Left lung (tissue), 10 donors: ENCODE data around the gene ZBTB12. TPM values are rescaled to one million over a fixed set of nuclear protein-coding genes. Genes with fewer than 3 reads are reported as not detected.

Experiments used
- ATAC-seq: fragments of 200-7000 bp; cut with Tn5 transposase; one replicate; pipeline ENCODE4 v1.9.1; 2020; ENCODE audit warnings: moderate library complexity
- DNase-seq, 4 donors: peaks; one replicate each; pipeline ENCODE4 v3.0.0-alpha.2; 2013 to 2020
- H3K27ac ChIP-seq, 2 donors: fragments of 200-600 bp; sonication (generic) in 1 of 2; one replicate each; pipeline versions ENCODE4 v1.5.0 to v1.8.0; 2020 to 2021
- H3K27me3 ChIP-seq, 2 donors: fragments of 200-600 bp; sonication (generic) in 1 of 2; one replicate each; pipeline versions ENCODE4 v1.5.0 to v1.8.0; 2020 to 2021
- H3K36me3 ChIP-seq, 2 donors: fragments of 200-600 bp; sonication (generic) in 1 of 2; one replicate each; pipeline versions ENCODE4 v1.5.0 to v1.8.0; 2020 to 2021
- H3K4me1 ChIP-seq, 2 donors: fragments of 200-600 bp; one replicate each; pipeline ENCODE4 v1.8.0; 2021
- H3K4me3 ChIP-seq, 2 donors: fragments of 200-600 bp; sonication (generic) in 1 of 2; one replicate each; pipeline versions ENCODE4 v1.5.0 to v1.8.0; 2020 to 2021; ENCODE audit warnings: mild to moderate bottlenecking in 1 of 2
- H3K9me3 ChIP-seq, 2 donors: fragments of 200-600 bp; sonication (generic) in 1 of 2; one replicate each; pipeline versions ENCODE4 v1.5.0 to v1.8.0; 2020 to 2021
- CTCF ChIP-seq, 2 donors: fragments of 200-600 bp; sonication (generic) in 1 of 2; IDR thresholded peaks; one replicate each; pipeline versions ENCODE4 v1.5.0 to v1.8.0; 2021; ENCODE audit warnings: antibody characterized with exemption in 2 of 2
- intact Hi-C, 2 donors: fragments of 100-400 bp; cut with DNase I; formaldehyde crosslinking; loops; one replicate each; pipeline versions ENCODE4 v1.11.2 to v1.14.2; 2022
- polyA plus RNA-seq, 6 donors: library from polyadenylated mRNA; unstranded; fragments of 120-200 nt; gene quantifications; one replicate each; pipeline ENCODE4 v1.2.1, GENCODE V29; 2013; ENCODE audit not compliant: insufficient read length in 6 of 6
- total RNA-seq, 2 donors: library from RNA; stranded (reverse); fragmentation: NEBNext Ultra II Directional; extraction: Animal tissue kit (Norgen Biotek cat#: 25700); gene quantifications; one replicate each; pipeline ENCODE4 v1.2.1, GENCODE V29; 2021
- donor health status: DM: no; HTN: yes; CAD: no.
- donor health status: DM: no; HTN: no; CAD: no.

Gene ZBTB12
- total and polyA plus RNA-seq, 8 donors, result 4.8 to 23.4 (median 21.8) TPM

DNA sequence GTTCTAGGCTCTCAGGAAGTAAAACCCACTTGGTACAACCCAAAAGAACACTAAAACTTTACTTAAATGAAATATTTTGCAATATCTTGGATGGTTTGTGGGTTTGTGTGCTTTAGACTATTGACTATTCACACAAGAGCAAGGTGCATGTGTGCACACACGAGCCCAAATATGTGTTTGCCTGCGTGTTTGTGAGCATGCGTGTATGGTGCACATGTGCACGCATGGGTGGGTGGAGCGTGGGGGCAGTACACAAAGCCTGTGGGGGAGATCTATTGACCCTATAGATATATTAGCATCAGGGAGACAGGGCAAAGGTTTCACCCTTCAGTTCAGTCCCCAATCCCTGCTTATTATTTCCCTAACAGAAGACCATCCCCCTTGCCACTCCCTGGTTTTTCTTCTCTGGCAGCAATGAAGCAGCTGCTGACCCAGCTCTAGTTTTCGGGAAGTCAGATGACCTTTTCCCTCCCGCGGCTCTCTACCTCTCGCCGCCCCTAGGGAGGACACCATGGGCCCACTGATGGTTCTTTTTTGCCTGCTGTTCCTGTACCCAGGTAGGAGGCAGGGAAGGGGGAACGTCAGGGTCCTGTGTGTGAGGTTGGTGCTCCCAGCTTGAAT, 25.5 kb upstream of the ZBTB12 start, which contains the start of gene C2:
TSS of gene C2 (plus strand) at position 476 of the 621 bp plus-strand sequence. CDS start at position 512, 36 bp downstream.
- H3K4me3 ChIP-seq, result peak within 1 kb of the TSS; percentile 18 to 44
- no peaks in the 10 kb centered on the region for H3K36me3 ChIP-seq
- peak in 1 of 4 donors; percentile 40 for DNase-seq
- H3K27me3 ChIP-seq, result no peaks in the 10 kb centered on the region
- intact Hi-C loops, result no loop called here
- no peaks in the 10 kb centered on the region for H3K9me3 ChIP-seq
- H3K27ac ChIP-seq, result peak within 1 kb of the TSS; percentile 59 to 66
- peaks cover 0 to 18% of the 10 kb centered on the region in 2 donors for H3K4me1 ChIP-seq
- TF ChIP-seq CTCF (IDR thresholded peaks at IDR 0.05), result no peak
- peak; percentile 74 for ATAC-seq

DNA sequence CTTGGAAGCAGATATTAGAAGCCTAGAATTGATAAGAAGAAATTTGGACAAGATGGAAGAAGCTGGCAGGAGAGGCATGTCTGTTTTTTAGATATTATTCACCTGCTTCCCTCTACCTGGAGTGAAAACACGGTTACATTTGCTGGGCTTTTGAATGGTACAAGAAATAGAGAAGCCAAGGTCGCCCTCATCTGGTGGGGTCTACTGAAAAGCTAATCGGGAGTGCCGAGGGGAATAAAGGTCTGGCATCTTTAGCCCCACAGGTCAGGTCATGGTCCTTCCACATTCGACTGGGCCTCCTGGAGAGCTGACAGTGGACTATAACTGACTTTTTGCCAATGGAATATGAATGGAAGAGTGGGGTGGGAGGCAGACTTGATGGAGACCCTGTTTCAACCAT, 21.1 kb upstream of the ZBTB12 start:
- Histone ChIP-seq H3K27ac (no peak overlapping the region), H3K27me3 (no peaks in the 10 kb centered on the region), H3K36me3 (no peaks in the 10 kb centered on the region), H3K9me3 (no peaks in the 10 kb centered on the region), H3K4me1 (peaks cover 0 to 16% of the 10 kb centered on the region in 2 donors), H3K4me3 (no peak overlapping the region)
- ATAC-seq (peak; percentile 12), DNase-seq (no peak)
- intact Hi-C loops, result no loop called here
- TF ChIP-seq CTCF (IDR thresholded peaks at IDR 0.05), result peak in 1 of 2 donors; percentile 14

GRCh38 chr6:31920811-31921210, 18.9 kb upstream of the ZBTB12 start:
- no peak for DNase-seq

GRCh38 chr6:31919624-31920303, 17.9 kb upstream of the ZBTB12 start:
- no peak for DNase-seq
- H3K36me3 ChIP-seq, result no peaks in the 10 kb centered on the region
- H3K27me3 ChIP-seq, result no peaks in the 10 kb centered on the region
- no peak overlapping the region for H3K4me3 ChIP-seq
- intact Hi-C loops, result no loop called here
- H3K4me1 ChIP-seq, result peaks cover 0 to 11% of the 10 kb centered on the region in 2 donors
- H3K27ac ChIP-seq, result peak overlapping the region in 1 of 2 donors; percentile 35
- TF ChIP-seq CTCF (IDR thresholded peaks at IDR 0.05), result no peak
- ATAC-seq, result peak; percentile 8
- no peaks in the 10 kb centered on the region for H3K9me3 ChIP-seq

More at GRCh38 chr6:31920811-31921210, 18.9 kb upstream of the ZBTB12 start:
- peak; percentile 91 for ATAC-seq
- Histone ChIP-seq H3K4me1 (peaks cover 0 to 11% of the 10 kb centered on the region in 2 donors), H3K9me3 (no peaks in the 10 kb centered on the region), H3K4me3 (no peak overlapping the region), H3K27me3 (no peaks in the 10 kb centered on the region), H3K27ac (peak overlapping the region in 1 of 2 donors; percentile 35), H3K36me3 (no peaks in the 10 kb centered on the region)
- no peak for TF ChIP-seq CTCF (IDR thresholded peaks at IDR 0.05)
- intact Hi-C loops, result no loop called here

- H3K4me3 ChIP-seq, result no peak overlapping the region
- ATAC-seq, result no peak
- H3K9me3 ChIP-seq, result no peaks in the 10 kb centered on the region
- TF ChIP-seq CTCF (IDR thresholded peaks at IDR 0.05), result no peak
- intact Hi-C loops, result no loop called here
- no peak for DNase-seq
- H3K27ac ChIP-seq, result no peak overlapping the region
- H3K36me3 ChIP-seq, result no peaks in the 10 kb centered on the region
- H3K27me3 ChIP-seq, result no peaks in the 10 kb centered on the region
- H3K4me1 ChIP-seq, result peaks cover 0 to 11% of the 10 kb centered on the region in 2 donors
Observed at GRCh38 chr6:31918069-31918720, 16.3 kb upstream of the ZBTB12 start.
